Left hindlimb (tissue), 1 donor: ENCODE results near the gene PPM1L.
A peak's percentile ranks its signal among the peaks of the same experiment; 100 is the strongest.
"Not testable (repeated sequence)": the region's sequence is repeated elsewhere in the genome, so short reads cannot be mapped to it uniquely, and the experiment has no call there.

Experiments used
- DNase-seq: peaks from one replicate; pipeline ENCODE4 v3.0.0-alpha.2; 2018

Gene PPM1L

GRCh38 chr3:160755776-160756304 lies at the start of gene PPM1L:
Gene PPM1L (plus strand): TSS chr3:160756231.
- peak; percentile 72 for DNase-seq

- DNase-seq, result peak; percentile 34
Measured at GRCh38 chr3:160707187-160707794, 48.7 kb upstream of the PPM1L start.

GRCh38 chr3:160709477-160710182 lies 46.4 kb upstream of the PPM1L start:
- DNase-seq, result no peak

GRCh38 chr3:160713144-160713543 lies 42.9 kb upstream of the PPM1L start:
- not testable (repeated sequence) for DNase-seq

- DNase-seq, result no peak
Measured at GRCh38 chr3:160719710-160720109, 36.3 kb upstream of the PPM1L start.

GRCh38 chr3:160720123-160720746 lies 35.8 kb upstream of the PPM1L start:
- DNase-seq, result no peak

GRCh38 chr3:160722331-160722730 lies 33.7 kb upstream of the PPM1L start:
- DNase-seq, result no peak

- no peak for DNase-seq
Measured at GRCh38 chr3:160725338-160725737, 30.7 kb upstream of the PPM1L start.

- peak; percentile 37 for DNase-seq
Measured at GRCh38 chr3:160735826-160736225, 20.2 kb upstream of the PPM1L start.

GRCh38 chr3:160738048-160738447 lies 18.0 kb upstream of the PPM1L start:
- DNase-seq, result no peak

- DNase-seq, result no peak
Measured at GRCh38 chr3:160739079-160739478, 17.0 kb upstream of the PPM1L start.

- DNase-seq, result no peak
Measured at GRCh38 chr3:160746976-160747375, 9.1 kb upstream of the PPM1L start.

GRCh38 chr3:160747422-160747821 lies 8.6 kb upstream of the PPM1L start:
- DNase-seq, result no peak

- DNase-seq, result no peak
Measured at GRCh38 chr3:160748231-160748630, 7.8 kb upstream of the PPM1L start.

- no peak for DNase-seq
Measured at GRCh38 chr3:160748787-160749186, 7.2 kb upstream of the PPM1L start.

- no peak for DNase-seq
Measured at GRCh38 chr3:160753953-160754352, 2.1 kb upstream of the PPM1L start.

GRCh38 chr3:160754371-160754854 lies 1.6 kb upstream of the PPM1L start:
- peak; percentile 61 for DNase-seq

- DNase-seq, result peak; percentile 97
Measured at GRCh38 chr3:160754855-160755747, 930 bp upstream of the PPM1L start.

GRCh38 chr3:160757233-160758106 lies 1.4 kb downstream of the PPM1L start:
- DNase-seq, result peak; percentile 29

GRCh38 chr3:160758929-160759577 lies 3.0 kb downstream of the PPM1L start:
- no peak for DNase-seq

GRCh38 chr3:160763073-160763472 lies 7.0 kb downstream of the PPM1L start:
- no peak for DNase-seq
